ENCODE results near the gene CINP. TPM values are rescaled to one million over a fixed set of nuclear protein-coding genes. Genes with fewer than 3 reads are reported as not detected.

Gene CINP
- total and polyA plus RNA-seq, 2 of the 13 experiments (the other 11 are each of a cell fraction or from before 2014, with no cell fraction given) = 32.8 to 42.8 TPM

DNA sequence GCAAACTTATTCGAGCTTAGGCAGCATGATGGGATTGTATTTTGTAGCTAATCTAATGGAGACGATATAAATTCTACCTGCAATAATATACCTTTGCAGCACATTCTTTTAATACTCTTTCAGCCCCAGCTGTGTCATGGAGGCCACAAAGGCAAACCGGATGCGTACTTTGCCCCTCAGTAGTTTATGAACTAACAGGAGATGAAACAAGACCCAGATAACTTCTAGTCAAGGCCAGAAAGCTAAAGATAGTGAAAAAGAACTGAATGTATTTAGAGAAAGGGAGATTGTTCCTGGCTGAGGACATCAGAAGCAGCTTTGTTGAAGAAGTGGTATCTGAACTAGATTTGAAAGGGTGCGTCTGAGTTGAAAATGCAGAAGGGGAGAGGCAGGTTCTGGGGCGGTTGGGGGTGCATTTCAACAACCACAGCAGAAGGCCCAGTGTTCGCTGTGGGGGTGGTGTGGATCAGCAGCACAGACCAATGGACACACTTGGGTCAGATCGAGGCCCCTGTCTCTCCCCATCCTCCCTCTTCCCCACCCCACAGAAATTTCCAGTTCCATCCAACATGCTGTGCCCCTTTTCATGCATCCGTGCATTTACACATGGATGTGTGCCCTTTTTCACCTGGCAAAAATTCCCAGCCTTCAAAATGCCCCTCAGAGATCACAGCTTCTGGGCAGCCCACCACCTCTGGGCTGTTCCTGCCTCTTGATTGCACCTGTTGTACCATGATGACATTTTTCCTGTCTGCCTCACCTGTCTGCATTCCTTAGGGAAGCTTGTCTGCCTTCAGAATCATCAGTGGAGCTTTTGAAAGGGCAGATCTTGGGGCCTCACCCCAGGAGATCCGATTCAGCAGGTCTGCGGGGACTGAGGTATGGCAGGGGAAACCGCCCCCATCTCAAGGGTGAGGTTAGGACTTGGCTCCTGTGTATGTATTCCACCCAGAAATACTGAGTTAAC is 41.0 kb downstream of the CINP start (continued):
- TF ChIP-seq HNF1A (IDR thresholded peaks at IDR 0.05; ENCODE audit: low read depth) = no peak
- TF ChIP-seq HNF1A (CRISPR knock-in tag; IDR thresholded peaks at IDR 0.05; ENCODE audit: borderline replicate concordance) = peak; percentile 14; the same call in 1 of the 2 replicates
- TF ChIP-seq NFE2L2 (IDR thresholded peaks at IDR 0.05; ENCODE audit: low read length) = no peak

GRCh38 chr14:102320671-102321455 is 41.8 kb downstream of the CINP start:
- peaks cover 62% of the 10 kb centered on the region for H3K4me1 ChIP-seq (ENCODE audit: insufficient read depth, low read length)
- H3K9ac ChIP-seq (ENCODE audit: insufficient read depth, low read depth, low read length) = peak overlapping the region; percentile 98
- peaks cover 7% of the 10 kb centered on the region for H3K79me2 ChIP-seq (ENCODE audit: insufficient read depth, low read length)
- H2AFZ ChIP-seq (ENCODE audit: low read length) = no peak overlapping the region
- peak overlapping the region; percentile 72 to 85 (median 74) for H3K4me3 ChIP-seq (replicated peaks in 1 of 3; ENCODE audit: insufficient read depth in 1 of 3, low read depth in 2 of 3, low read length in 3 of 3)
- BruUV-seq (replicated peaks) = TSS peak; percentile 50
- in situ Hi-C loops (cut with HindIII; ENCODE audit: extremely low pct_ligation_motif_present, low pct_unique_long_range_greater_than_20kb) (no loop called here), intact Hi-C loops (cut with micrococcal nuclease; ENCODE audit: unreplicated experiment) (loop anchor here (5.0 kb wide), 2 partner anchors 271 to 359 kb away; partner anchors contain the start of genes DYNC1H1 and RCOR1)
- ChIA-PET CTCF (ENCODE audit: low intra/inter-chr PET ratio, low total read pairs) (no interaction called here), POLR2A (interaction anchor here (0.6 to 2.9 kb wide), 15 partner anchors 12 to 614 kb away, joined by 3 to 14 read pairs (median 4); partner anchors contain the start of genes CINP, MOK and TECPR2)
- H3K9me3 ChIP-seq (ENCODE audit: low read length) = no peaks in the 10 kb centered on the region
- WGBS (ENCODE audit: low lambda C conversion rate) = 0% methylated on average over 12 of the region's 17 CpGs
- peak overlapping the region; percentile 96 for H3K4me2 ChIP-seq (ENCODE audit: low read depth, low read length)
- ATAC-seq (peak; percentile 53), DNase-seq (ENCODE audit: low spot score) (peak; percentile 83), FAIRE-seq (peak; percentile 55)
- H3K27me3 ChIP-seq (ENCODE audit: control insufficient read depth in 1 of 2, insufficient read depth in 2 of 2, low read length in 2 of 2) = no peaks in the 10 kb centered on the region; a peak in 1 of 5 replicates
- no peaks in the 10 kb centered on the region for H4K20me1 ChIP-seq (ENCODE audit: insufficient read depth, low read length)
- H3K36me3 ChIP-seq (replicated peaks in 1 of 2; ENCODE audit: control insufficient read depth in 1 of 2, insufficient read depth in 2 of 2, low read length in 2 of 2) = no peaks in the 10 kb centered on the region
- peak overlapping the region; percentile 96 for H3K27ac ChIP-seq (ENCODE audit: extremely low read length, insufficient read depth, low read length)
- peak; percentile 20; the same call in 1 of the 2 replicates for TF ChIP-seq CHD4 (IDR thresholded peaks at IDR 0.05; ENCODE audit: borderline replicate concordance, low read length)
- TF ChIP-seq DMAP1 (CRISPR knock-in tag; IDR thresholded peaks at IDR 0.05) = peak; percentile 62
- TF ChIP-seq, protein P1, sequence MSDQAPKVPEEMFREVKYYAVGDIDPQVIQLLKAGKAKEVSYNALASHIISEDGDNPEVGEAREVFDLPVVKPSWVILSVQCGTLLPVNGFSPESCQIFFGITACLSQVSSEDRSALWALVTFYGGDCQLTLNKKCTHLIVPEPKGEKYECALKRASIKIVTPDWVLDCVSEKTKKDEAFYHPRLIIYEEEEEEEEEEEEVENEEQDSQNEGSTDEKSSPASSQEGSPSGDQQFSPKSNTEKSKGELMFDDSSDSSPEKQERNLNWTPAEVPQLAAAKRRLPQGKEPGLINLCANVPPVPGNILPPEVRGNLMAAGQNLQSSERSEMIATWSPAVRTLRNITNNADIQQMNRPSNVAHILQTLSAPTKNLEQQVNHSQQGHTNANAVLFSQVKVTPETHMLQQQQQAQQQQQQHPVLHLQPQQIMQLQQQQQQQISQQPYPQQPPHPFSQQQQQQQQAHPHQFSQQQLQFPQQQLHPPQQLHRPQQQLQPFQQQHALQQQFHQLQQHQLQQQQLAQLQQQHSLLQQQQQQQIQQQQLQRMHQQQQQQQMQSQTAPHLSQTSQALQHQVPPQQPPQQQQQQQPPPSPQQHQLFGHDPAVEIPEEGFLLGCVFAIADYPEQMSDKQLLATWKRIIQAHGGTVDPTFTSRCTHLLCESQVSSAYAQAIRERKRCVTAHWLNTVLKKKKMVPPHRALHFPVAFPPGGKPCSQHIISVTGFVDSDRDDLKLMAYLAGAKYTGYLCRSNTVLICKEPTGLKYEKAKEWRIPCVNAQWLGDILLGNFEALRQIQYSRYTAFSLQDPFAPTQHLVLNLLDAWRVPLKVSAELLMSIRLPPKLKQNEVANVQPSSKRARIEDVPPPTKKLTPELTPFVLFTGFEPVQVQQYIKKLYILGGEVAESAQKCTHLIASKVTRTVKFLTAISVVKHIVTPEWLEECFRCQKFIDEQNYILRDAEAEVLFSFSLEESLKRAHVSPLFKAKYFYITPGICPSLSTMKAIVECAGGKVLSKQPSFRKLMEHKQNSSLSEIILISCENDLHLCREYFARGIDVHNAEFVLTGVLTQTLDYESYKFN (CRISPR knock-in tag; conservative IDR thresholded peaks at IDR 0.05) = no peak
- TF ChIP-seq XRCC5 (optimal IDR thresholded peaks at IDR 0.05; ENCODE audit: low read length) = peak; percentile 45
- TF ChIP-seq, protein P2, sequence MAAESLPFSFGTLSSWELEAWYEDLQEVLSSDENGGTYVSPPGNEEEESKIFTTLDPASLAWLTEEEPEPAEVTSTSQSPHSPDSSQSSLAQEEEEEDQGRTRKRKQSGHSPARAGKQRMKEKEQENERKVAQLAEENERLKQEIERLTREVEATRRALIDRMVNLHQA (CRISPR knock-in tag; IDR thresholded peaks at IDR 0.05) = no peak
- peak; percentile 75 for TF ChIP-seq RBFOX2 (IDR thresholded peaks at IDR 0.05; ENCODE audit: low read depth, low read length)
- TF ChIP-seq ZZZ3 (CRISPR knock-in tag; IDR thresholded peaks at IDR 0.05; ENCODE audit: borderline replicate concordance) = 0 out of 2 replicates have a peak, but pooled peaks have one; percentile 33
- TF ChIP-seq GATAD1 (CRISPR knock-in tag; IDR thresholded peaks at IDR 0.05) = 0 out of 2 replicates have a peak, but pooled peaks have one; percentile 6
- peak; percentile 10; the same call in 1 of the 2 replicates for TF ChIP-seq ZNF451 (CRISPR knock-in tag; IDR thresholded peaks at IDR 0.05)
